ENCODE data around the gene AMOTL2.

- TF ChIP-seq ATF7 (IDR thresholded peaks at IDR 0.05; ENCODE audit: low read depth) (no peak), CTCF (IDR thresholded peaks at IDR 0.05 in 2 of 3, conservative IDR thresholded peaks at IDR 0.05 in 1 of 3; ENCODE audit: control insufficient read depth in 2 of 3, extremely low read depth in 1 of 3, insufficient read depth in 1 of 3, low read depth in 3 of 3, low read length in 3 of 3) (no peak), YBX1 (IDR thresholded peaks at IDR 0.05) (no peak), POLR2A (IDR thresholded peaks at IDR 0.05; ENCODE audit: low read depth, low read length) (no peak), HDAC2 (IDR thresholded peaks at IDR 0.05) (no peak)
These were observed 4.6 kb upstream of the AMOTL2 start for GRCh38 chr3:134378818-134379217.
